ENCODE data around the gene ATP8B4.
"Not testable (repeated sequence)": the region's sequence is repeated elsewhere in the genome, so short reads cannot be mapped to it uniquely, and the experiment has no call there.

The ATP8B4 gene

GRCh38 chr15:50137330-50137761 lies 18.3 kb upstream of the ATP8B4 start:
- no peaks in the 10 kb centered on the region for H3K9me3 ChIP-seq (ENCODE audit: control insufficient read depth in 1 of 2, low read length in 2 of 2)
- peaks cover 3 to 12% of the 10 kb centered on the region in 2 donors for H3K4me1 ChIP-seq (ENCODE audit: control insufficient read depth in 1 of 2, insufficient read depth in 2 of 2, low read length in 2 of 2)
- no peak overlapping the region for H3K4me3 ChIP-seq (ENCODE audit: low read depth in 1 of 2, low read length in 2 of 2)
- H3K27me3 ChIP-seq (ENCODE audit: low read depth, low read length): no peaks in the 10 kb centered on the region
- H3K36me3 ChIP-seq (ENCODE audit: control insufficient read depth in 1 of 2, insufficient read depth in 2 of 2, low read length in 2 of 2): peaks cover 0 to 4% of the 10 kb centered on the region in 2 donors
- H3K27ac ChIP-seq (ENCODE audit: low read length): no peak overlapping the region

- Histone ChIP-seq H3K27me3 (ENCODE audit: low read depth, low read length) (no peaks in the 10 kb centered on the region), H3K4me1 (ENCODE audit: control insufficient read depth in 1 of 2, insufficient read depth in 2 of 2, low read length in 2 of 2) (peaks cover 0 to 9% of the 10 kb centered on the region in 2 donors), H3K27ac (ENCODE audit: low read length) (peak overlapping the region; percentile 79), H3K4me3 (ENCODE audit: low read depth in 1 of 2, low read length in 2 of 2) (no peak overlapping the region), H3K9me3 (ENCODE audit: control insufficient read depth in 1 of 2, low read length in 2 of 2) (no peaks in the 10 kb centered on the region), H3K36me3 (ENCODE audit: control insufficient read depth in 1 of 2, insufficient read depth in 2 of 2, low read length in 2 of 2) (peaks cover 0 to 4% of the 10 kb centered on the region in 2 donors)
Observed at GRCh38 chr15:50135031-50135551, 16.1 kb upstream of the ATP8B4 start.

GRCh38 chr15:50134524-50135024 lies 15.5 kb upstream of the ATP8B4 start:
- peak overlapping the region; percentile 79 for H3K27ac ChIP-seq (ENCODE audit: low read length)
- no peaks in the 10 kb centered on the region for H3K9me3 ChIP-seq (ENCODE audit: control insufficient read depth in 1 of 2, low read length in 2 of 2)
- no peaks in the 10 kb centered on the region for H3K27me3 ChIP-seq (ENCODE audit: low read depth, low read length)
- H3K4me3 ChIP-seq (ENCODE audit: low read depth in 1 of 2, low read length in 2 of 2): no peak overlapping the region
- H3K4me1 ChIP-seq (ENCODE audit: control insufficient read depth in 1 of 2, insufficient read depth in 2 of 2, low read length in 2 of 2): peaks cover 0 to 9% of the 10 kb centered on the region in 2 donors
- H3K36me3 ChIP-seq (ENCODE audit: control insufficient read depth in 1 of 2, insufficient read depth in 2 of 2, low read length in 2 of 2): peaks cover 0 to 4% of the 10 kb centered on the region in 2 donors

GRCh38 chr15:50132251-50132984 lies 13.4 kb upstream of the ATP8B4 start:
- H3K9me3 ChIP-seq (ENCODE audit: control insufficient read depth in 1 of 2, low read length in 2 of 2); H3K36me3 ChIP-seq (ENCODE audit: control insufficient read depth in 1 of 2, insufficient read depth in 2 of 2, low read length in 2 of 2); H3K4me3 ChIP-seq (ENCODE audit: low read depth in 1 of 2, low read length in 2 of 2); H3K27me3 ChIP-seq (ENCODE audit: low read depth, low read length); H3K27ac ChIP-seq (ENCODE audit: low read length); H3K4me1 ChIP-seq (ENCODE audit: control insufficient read depth in 1 of 2, insufficient read depth in 2 of 2, low read length in 2 of 2): not testable (repeated sequence)

- Histone ChIP-seq H3K9me3 (ENCODE audit: control insufficient read depth in 1 of 2, low read length in 2 of 2) (no peaks in the 10 kb centered on the region), H3K4me3 (ENCODE audit: low read depth in 1 of 2, low read length in 2 of 2) (no peak overlapping the region), H3K27ac (ENCODE audit: low read length) (no peak overlapping the region), H3K4me1 (ENCODE audit: control insufficient read depth in 1 of 2, insufficient read depth in 2 of 2, low read length in 2 of 2) (peaks cover 0 to 9% of the 10 kb centered on the region in 2 donors), H3K36me3 (ENCODE audit: control insufficient read depth in 1 of 2, insufficient read depth in 2 of 2, low read length in 2 of 2) (peaks cover 0 to 4% of the 10 kb centered on the region in 2 donors), H3K27me3 (ENCODE audit: low read depth, low read length) (no peaks in the 10 kb centered on the region)
Observed at GRCh38 chr15:50131617-50132016, 12.6 kb upstream of the ATP8B4 start.

GRCh38 chr15:50128266-50128665 lies 9.2 kb upstream of the ATP8B4 start:
- H3K27ac ChIP-seq (ENCODE audit: low read length): no peak overlapping the region
- H3K9me3 ChIP-seq (ENCODE audit: control insufficient read depth in 1 of 2, low read length in 2 of 2): peaks cover 0 to 3% of the 10 kb centered on the region in 2 donors
- H3K4me3 ChIP-seq (ENCODE audit: low read depth in 1 of 2, low read length in 2 of 2): no peak overlapping the region

GRCh38 chr15:50127255-50127777 lies 8.3 kb upstream of the ATP8B4 start:
- Histone ChIP-seq H3K36me3 (ENCODE audit: control insufficient read depth in 1 of 2, insufficient read depth in 2 of 2, low read length in 2 of 2) (no peaks in the 10 kb centered on the region), H3K27ac (ENCODE audit: low read length) (no peak overlapping the region), H3K27me3 (ENCODE audit: low read depth, low read length) (no peaks in the 10 kb centered on the region), H3K4me1 (ENCODE audit: control insufficient read depth in 1 of 2, insufficient read depth in 2 of 2, low read length in 2 of 2) (no peaks in the 10 kb centered on the region), H3K9me3 (ENCODE audit: control insufficient read depth in 1 of 2, low read length in 2 of 2) (peaks cover 0 to 3% of the 10 kb centered on the region in 2 donors), H3K4me3 (ENCODE audit: low read depth in 1 of 2, low read length in 2 of 2) (no peak overlapping the region)

More at GRCh38 chr15:50128266-50128665, 9.2 kb upstream of the ATP8B4 start:
- H3K36me3 ChIP-seq (ENCODE audit: control insufficient read depth in 1 of 2, insufficient read depth in 2 of 2, low read length in 2 of 2): no peaks in the 10 kb centered on the region
- no peaks in the 10 kb centered on the region for H3K4me1 ChIP-seq (ENCODE audit: control insufficient read depth in 1 of 2, insufficient read depth in 2 of 2, low read length in 2 of 2)
- no peaks in the 10 kb centered on the region for H3K27me3 ChIP-seq (ENCODE audit: low read depth, low read length)

- Histone ChIP-seq H3K4me3 (ENCODE audit: low read depth in 1 of 2, low read length in 2 of 2) (no peak overlapping the region), H3K36me3 (ENCODE audit: control insufficient read depth in 1 of 2, insufficient read depth in 2 of 2, low read length in 2 of 2) (no peaks in the 10 kb centered on the region), H3K27ac (ENCODE audit: low read length) (no peak overlapping the region), H3K4me1 (ENCODE audit: control insufficient read depth in 1 of 2, insufficient read depth in 2 of 2, low read length in 2 of 2) (no peaks in the 10 kb centered on the region), H3K9me3 (ENCODE audit: control insufficient read depth in 1 of 2, low read length in 2 of 2) (peaks cover 0 to 3% of the 10 kb centered on the region in 2 donors), H3K27me3 (ENCODE audit: low read depth, low read length) (no peaks in the 10 kb centered on the region)
Observed at GRCh38 chr15:50126072-50126471, 7.0 kb upstream of the ATP8B4 start.

- Histone ChIP-seq H3K4me1 (ENCODE audit: control insufficient read depth in 1 of 2, insufficient read depth in 2 of 2, low read length in 2 of 2) (no peaks in the 10 kb centered on the region), H3K27ac (ENCODE audit: low read length) (no peak overlapping the region)
Observed at GRCh38 chr15:50124631-50125030, 5.6 kb upstream of the ATP8B4 start.

GRCh38 chr15:50123861-50124557 lies 5.0 kb upstream of the ATP8B4 start:
- no peak overlapping the region for H3K27ac ChIP-seq (ENCODE audit: low read length)

More at GRCh38 chr15:50124631-50125030, 5.6 kb upstream of the ATP8B4 start:
- Histone ChIP-seq H3K9me3 (ENCODE audit: control insufficient read depth in 1 of 2, low read length in 2 of 2) (peaks cover 0 to 3% of the 10 kb centered on the region in 2 donors), H3K27me3 (ENCODE audit: low read depth, low read length) (no peaks in the 10 kb centered on the region), H3K4me3 (ENCODE audit: low read depth in 1 of 2, low read length in 2 of 2) (no peak overlapping the region), H3K36me3 (ENCODE audit: control insufficient read depth in 1 of 2, insufficient read depth in 2 of 2, low read length in 2 of 2) (no peaks in the 10 kb centered on the region)

GRCh38 chr15:50120729-50121128 lies 1.7 kb upstream of the ATP8B4 start:
- H3K36me3 ChIP-seq (ENCODE audit: control insufficient read depth in 1 of 2, insufficient read depth in 2 of 2, low read length in 2 of 2): no peaks in the 10 kb centered on the region
- peaks cover 0 to 3% of the 10 kb centered on the region in 2 donors for H3K9me3 ChIP-seq (ENCODE audit: control insufficient read depth in 1 of 2, low read length in 2 of 2)
- no peak overlapping the region for H3K27ac ChIP-seq (ENCODE audit: low read length)
- no peaks in the 10 kb centered on the region for H3K27me3 ChIP-seq (ENCODE audit: low read depth, low read length)
- H3K4me1 ChIP-seq (ENCODE audit: control insufficient read depth in 1 of 2, insufficient read depth in 2 of 2, low read length in 2 of 2): no peaks in the 10 kb centered on the region
- H3K4me3 ChIP-seq (ENCODE audit: low read depth in 1 of 2, low read length in 2 of 2): no peak overlapping the region

More at GRCh38 chr15:50123861-50124557, 5.0 kb upstream of the ATP8B4 start:
- H3K9me3 ChIP-seq (ENCODE audit: control insufficient read depth in 1 of 2, low read length in 2 of 2): peaks cover 0 to 3% of the 10 kb centered on the region in 2 donors
- no peaks in the 10 kb centered on the region for H3K27me3 ChIP-seq (ENCODE audit: low read depth, low read length)
- no peak overlapping the region for H3K4me3 ChIP-seq (ENCODE audit: low read depth in 1 of 2, low read length in 2 of 2)
- no peaks in the 10 kb centered on the region for H3K4me1 ChIP-seq (ENCODE audit: control insufficient read depth in 1 of 2, insufficient read depth in 2 of 2, low read length in 2 of 2)
- no peaks in the 10 kb centered on the region for H3K36me3 ChIP-seq (ENCODE audit: control insufficient read depth in 1 of 2, insufficient read depth in 2 of 2, low read length in 2 of 2)
